GM13977 (cell line): ENCODE data around the gene MAEL.

ENCODE experiments used
- DNase-seq: peaks from one replicate; pipeline ENCODE4 v3.0.0; 2012; ENCODE audit warnings: low spot score
- in situ Hi-C: fragments of 300-500 bp; cut with MboI; formaldehyde crosslinking; loops from one replicate; pipeline ENCODE4 v1.12.0; 2022; ENCODE audit warnings: low sequenced_read_pairs, low pct_unique_long_range_greater_than_20kb, mixed read lengths, inconsistent platforms; ENCODE audit not compliant: unreplicated experiment
- TF ChIP-seq, protein P1 (sequence below): IDR thresholded peaks from 2 replicates; pipeline ENCODE4 v1.5.1; 2012; ENCODE audit warnings: mild to moderate bottlenecking, control low read depth; ENCODE audit not compliant: insufficient read depth; ENCODE audit errors: extremely low read depth, missing control alignments

MAEL gene

DNA sequence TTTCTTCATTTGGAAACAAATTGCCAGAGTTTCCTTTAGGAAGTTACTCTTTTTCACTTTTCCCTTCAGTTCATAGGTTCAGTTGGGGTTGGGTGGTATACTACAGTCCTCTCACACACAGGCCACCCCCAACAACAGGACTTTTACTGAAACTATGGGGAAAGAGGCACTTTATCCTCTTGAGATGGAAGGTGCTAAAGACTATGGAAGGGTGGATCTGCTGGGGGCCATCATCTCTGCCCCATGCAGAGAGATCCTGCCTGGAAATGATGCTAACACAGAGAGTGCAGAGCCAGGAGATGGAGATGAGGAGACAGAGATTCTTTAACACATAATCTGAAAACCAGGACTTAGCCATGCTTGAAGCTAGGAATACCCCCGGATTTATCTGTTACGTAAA, 38.0 kb upstream of the MAEL start:
- TF ChIP-seq, protein P1, sequence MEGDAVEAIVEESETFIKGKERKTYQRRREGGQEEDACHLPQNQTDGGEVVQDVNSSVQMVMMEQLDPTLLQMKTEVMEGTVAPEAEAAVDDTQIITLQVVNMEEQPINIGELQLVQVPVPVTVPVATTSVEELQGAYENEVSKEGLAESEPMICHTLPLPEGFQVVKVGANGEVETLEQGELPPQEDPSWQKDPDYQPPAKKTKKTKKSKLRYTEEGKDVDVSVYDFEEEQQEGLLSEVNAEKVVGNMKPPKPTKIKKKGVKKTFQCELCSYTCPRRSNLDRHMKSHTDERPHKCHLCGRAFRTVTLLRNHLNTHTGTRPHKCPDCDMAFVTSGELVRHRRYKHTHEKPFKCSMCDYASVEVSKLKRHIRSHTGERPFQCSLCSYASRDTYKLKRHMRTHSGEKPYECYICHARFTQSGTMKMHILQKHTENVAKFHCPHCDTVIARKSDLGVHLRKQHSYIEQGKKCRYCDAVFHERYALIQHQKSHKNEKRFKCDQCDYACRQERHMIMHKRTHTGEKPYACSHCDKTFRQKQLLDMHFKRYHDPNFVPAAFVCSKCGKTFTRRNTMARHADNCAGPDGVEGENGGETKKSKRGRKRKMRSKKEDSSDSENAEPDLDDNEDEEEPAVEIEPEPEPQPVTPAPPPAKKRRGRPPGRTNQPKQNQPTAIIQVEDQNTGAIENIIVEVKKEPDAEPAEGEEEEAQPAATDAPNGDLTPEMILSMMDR: no peak
- in situ Hi-C loops: no loop called here
- DNase-seq: no peak

DNA sequence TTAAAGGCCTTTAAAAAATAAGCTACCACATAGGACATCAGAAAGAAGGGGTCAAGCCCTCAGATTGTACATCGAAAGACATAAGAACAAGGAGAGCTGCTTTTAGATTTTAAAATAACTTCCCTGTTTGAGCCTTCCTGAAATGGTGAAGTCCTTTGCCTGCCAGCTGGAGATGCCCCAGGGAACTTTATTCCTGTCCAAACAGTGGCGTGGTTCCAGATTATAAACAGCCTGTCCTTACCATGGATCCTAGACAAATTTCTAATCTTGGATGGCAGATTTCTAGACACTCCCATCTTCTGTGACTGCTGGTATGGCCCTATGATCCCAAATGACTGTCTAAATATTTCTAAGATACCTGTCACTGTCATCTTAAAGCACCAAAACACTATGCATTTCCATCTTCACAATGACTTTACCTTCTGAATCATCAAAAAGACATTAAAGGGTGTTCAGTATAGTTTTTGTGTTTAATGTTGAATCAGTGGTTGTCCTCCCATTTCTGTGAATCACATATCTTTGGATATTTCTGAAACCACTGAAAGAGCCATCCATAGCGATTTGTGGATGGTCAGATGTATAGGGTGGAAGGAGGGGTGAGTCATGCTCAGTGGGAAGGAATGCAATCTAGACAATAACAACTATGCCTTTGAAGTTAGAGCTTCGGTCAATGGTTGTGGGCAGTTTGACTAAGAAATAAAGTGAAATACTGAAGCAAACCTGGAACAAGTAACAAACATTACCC, 36.9 kb upstream of the MAEL start:
- no peak for DNase-seq
- TF ChIP-seq, protein P1: no peak
- in situ Hi-C loops: no loop called here

DNA sequence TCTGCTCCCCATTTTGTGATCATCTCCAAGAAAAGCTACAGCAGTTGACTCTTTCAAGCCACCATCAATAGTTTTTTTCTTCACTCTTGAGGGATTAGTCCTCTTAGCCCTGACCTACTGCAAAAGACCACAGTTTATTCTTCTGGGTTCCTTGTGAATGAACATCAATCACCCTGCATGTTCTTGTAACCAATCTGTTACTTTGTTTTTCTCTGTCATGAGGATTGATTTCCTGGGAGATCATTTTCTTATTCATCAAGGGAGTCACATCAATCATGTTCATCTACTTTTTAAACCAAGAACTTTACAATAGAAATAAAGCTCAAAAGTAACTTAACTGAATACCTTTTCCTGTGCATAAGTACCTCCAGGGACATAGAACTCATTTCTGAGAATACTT, 35.6 kb upstream of the MAEL start:
- no peak for DNase-seq
- in situ Hi-C loops: no loop called here
- TF ChIP-seq, protein P1: no peak

DNA sequence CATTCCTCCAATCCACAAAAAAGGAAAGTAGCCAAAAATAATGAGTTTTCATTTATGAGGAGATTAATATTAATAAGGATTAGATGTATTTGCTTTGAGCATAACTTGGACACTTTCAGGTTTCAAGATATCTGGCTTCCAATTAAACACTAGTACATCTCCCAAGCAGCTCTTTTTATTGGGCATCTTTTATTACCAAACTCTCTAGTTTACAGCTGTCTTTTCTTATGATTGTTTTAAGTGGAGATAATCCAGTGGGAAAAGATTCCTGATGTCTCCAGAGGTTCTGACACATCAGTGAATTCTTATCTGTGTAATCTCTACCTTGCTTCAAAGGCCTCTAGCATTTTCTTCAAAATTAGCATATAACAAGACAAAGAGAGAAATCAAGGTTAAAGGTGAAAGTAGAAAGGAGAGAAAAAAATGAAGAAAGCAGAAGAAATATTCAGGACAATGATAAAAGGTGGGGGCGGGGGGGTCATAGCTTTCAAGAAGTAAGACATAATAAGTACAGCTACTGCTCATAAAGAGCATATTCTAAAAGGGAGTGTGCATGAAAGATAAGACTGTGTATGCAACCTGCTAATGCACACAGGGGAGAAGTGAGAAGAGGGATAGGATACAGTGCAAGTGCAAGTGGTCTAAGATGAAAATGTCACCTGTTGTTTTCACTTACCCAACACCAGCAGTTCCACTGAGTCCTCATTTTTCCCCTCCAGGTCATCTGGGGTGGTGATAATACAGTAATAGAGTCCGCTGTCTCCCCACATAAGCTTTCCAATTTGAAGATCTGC, 32.8 kb upstream of the MAEL start:
- no peak for DNase-seq
- in situ Hi-C loops: no loop called here
- TF ChIP-seq, protein P1: no peak

DNA sequence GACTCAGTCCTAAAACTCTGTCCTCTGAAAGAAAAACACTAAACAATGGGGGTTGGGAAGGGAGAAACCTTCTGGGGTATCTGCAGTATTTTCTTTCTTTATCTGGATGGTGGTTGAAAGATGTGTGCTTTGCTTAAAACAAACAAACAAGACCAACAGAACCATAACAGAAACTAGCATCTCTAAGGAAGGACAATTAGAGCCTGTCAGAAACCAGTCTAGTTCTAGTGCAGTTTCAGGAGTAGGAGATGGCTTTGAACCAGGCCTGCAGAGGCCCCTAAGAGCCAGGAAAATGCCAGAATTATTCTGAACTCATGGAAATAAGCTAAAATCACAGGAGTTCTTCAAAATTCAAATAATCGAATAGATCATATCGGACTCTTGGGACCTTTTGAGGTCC, 32.2 kb upstream of the MAEL start:
- in situ Hi-C loops: no loop called here
- TF ChIP-seq, protein P1: no peak
- DNase-seq: no peak

DNA sequence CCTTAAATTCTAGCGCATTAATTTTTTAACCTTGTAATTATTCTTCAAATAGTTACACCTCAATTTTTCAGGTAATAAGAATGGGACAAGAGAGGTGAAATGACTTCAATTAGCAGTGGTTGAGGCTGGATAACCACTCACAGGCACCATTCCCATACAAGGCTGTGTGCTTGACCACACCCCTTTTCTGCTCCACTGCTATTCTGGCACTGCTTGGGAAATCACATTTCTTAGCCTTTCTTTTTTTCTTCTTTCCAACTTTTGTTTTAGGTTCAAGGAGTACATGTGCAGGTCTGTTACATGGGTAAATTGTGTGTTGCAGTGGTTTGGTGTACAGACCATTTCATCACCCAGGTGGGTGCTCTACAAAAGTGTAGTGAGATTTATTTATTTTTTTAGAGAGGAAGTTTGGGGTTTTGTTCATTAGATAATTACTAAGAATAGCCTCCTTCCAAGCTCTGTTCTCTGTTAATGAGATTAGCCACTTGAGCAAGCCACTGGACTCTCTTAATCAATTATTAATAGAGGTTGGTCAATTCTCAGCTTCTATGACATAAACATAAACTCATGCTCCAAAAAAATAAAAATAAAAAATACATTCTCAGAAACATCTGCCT, 28.1 kb upstream of the MAEL start:
- TF ChIP-seq, protein P1: no peak
- no peak for DNase-seq
- in situ Hi-C loops: no loop called here
